Right renal cortex interstitium (tissue), 3 donors: ENCODE data around the gene ZFHX3. TPM values are rescaled to one million over a fixed set of nuclear protein-coding genes. Genes with fewer than 3 reads are reported as not detected.

Source experiments
- DNase-seq, 3 donors: peaks; one replicate each; pipeline ENCODE4 v3.0.0-alpha.2; 2013; ENCODE audit warnings: low read depth in 3 of 3, low spot score in 2 of 3
- polyA plus RNA-seq, 3 donors: library from polyadenylated mRNA; unstranded; fragments of 120-200 nt; gene quantifications; one replicate each; pipeline ENCODE4 v1.2.1, GENCODE V29; 2013; ENCODE audit not compliant: insufficient read length in 3 of 3

The ZFHX3 gene
- polyA plus RNA-seq, 3 donors: 16.5 to 18.9 (median 18.7) TPM

GRCh38 chr16:72958522-72959076 is 89.3 kb downstream of the ZFHX3 start:
- no peak for DNase-seq

GRCh38 chr16:72957303-72958277 is 90.3 kb downstream of the ZFHX3 start:
- DNase-seq: no peak

GRCh38 chr16:72956124-72957064 is 91.5 kb downstream of the ZFHX3 start:
- DNase-seq: no peak

- DNase-seq: no peak
These were observed 95.1 kb downstream of the ZFHX3 start for GRCh38 chr16:72952811-72953271.

GRCh38 chr16:72952404-72952803 is 95.5 kb downstream of the ZFHX3 start:
- no peak for DNase-seq

GRCh38 chr16:72951916-72952315 is 96.0 kb downstream of the ZFHX3 start:
- no peak for DNase-seq

GRCh38 chr16:72950669-72951068 is 97.3 kb downstream of the ZFHX3 start:
- DNase-seq: no peak

- DNase-seq: no peak
These were observed 99.6 kb downstream of the ZFHX3 start for GRCh38 chr16:72948238-72948829.

GRCh38 chr16:72947379-72948237 is 100.3 kb downstream of the ZFHX3 start:
- no peak for DNase-seq

- DNase-seq: no peak
These were observed 101.3 kb downstream of the ZFHX3 start for GRCh38 chr16:72946474-72947194.

GRCh38 chr16:72946063-72946462 is 101.9 kb downstream of the ZFHX3 start:
- no peak for DNase-seq

- DNase-seq: no peak
These were observed 102.3 kb downstream of the ZFHX3 start for GRCh38 chr16:72945611-72946010.

GRCh38 chr16:72944757-72945485 is 103.0 kb downstream of the ZFHX3 start:
- no peak for DNase-seq

GRCh38 chr16:72942021-72942420 is 105.9 kb downstream of the ZFHX3 start:
- no peak for DNase-seq

GRCh38 chr16:72940886-72941285 is 107.0 kb downstream of the ZFHX3 start:
- DNase-seq: no peak

GRCh38 chr16:72939247-72939646 is 108.7 kb downstream of the ZFHX3 start:
- DNase-seq: no peak

GRCh38 chr16:72938795-72939164 is 109.1 kb downstream of the ZFHX3 start:
- DNase-seq: no peak
